Prostate gland (tissue), 2 donors: ENCODE results near the gene KCNH2. TPM values are rescaled to one million over a fixed set of nuclear protein-coding genes. Genes with fewer than 3 reads are reported as not detected.

ENCODE experiments used
- DNase-seq: peaks from one replicate; pipeline ENCODE4 v3.0.0-alpha.2; 2019; ENCODE audit warnings: low spot score
- H3K27ac ChIP-seq, 2 donors: fragments of 200-600 bp; sonication (generic); 2 replicates each; pipeline ENCODE4 v1.5.1; 2017 to 2019
- H3K27me3 ChIP-seq: fragments of 200-600 bp; sonication (generic); replicated peaks from 2 replicates; pipeline ENCODE4 v1.5.1; 2019; ENCODE audit not compliant: insufficient read depth
- H3K36me3 ChIP-seq, 2 donors: fragments of 200-600 bp; sonication (generic); 1 replicate in 1 of 2; 2 replicates in 1 of 2; pipeline versions ENCODE4 v1.5.1 to v1.8.1; 2017 to 2019
- H3K4me1 ChIP-seq: fragments of 200-600 bp; sonication (generic); replicated peaks from 2 replicates; pipeline ENCODE4 v1.5.1; 2019
- H3K4me3 ChIP-seq, 2 donors: fragments of 200-600 bp; sonication (generic); 2 replicates each; pipeline ENCODE4 v1.5.1; 2017 to 2019
- H3K9me3 ChIP-seq: fragments of 200-600 bp; sonication (generic); 2 replicates; pipeline ENCODE4 v1.5.1; 2017
- CTCF ChIP-seq, 4 experiments: fragments of 200-600 bp in 2 of 4; fragments of 450-650 bp in 2 of 4; sonication (generic) in 2 of 4; IDR thresholded peaks; 1 replicate in 3 of 4; 2 replicates in 1 of 4; pipeline ENCODE4 v1.5.1; 2016 to 2019; ENCODE audit warnings: antibody characterized with exemption in 4 of 4, mild to moderate bottlenecking in 2 of 4, moderate library complexity in 2 of 4
- POLR2A ChIP-seq: fragments of 450-650 bp; IDR thresholded peaks from one replicate; pipeline ENCODE4 v1.6.1; 2016; ENCODE audit warnings: antibody characterized with exemption, mild to moderate bottlenecking
- POLR2AphosphoS5 ChIP-seq: sonication (generic); formaldehyde crosslinking; IDR thresholded peaks from one replicate; pipeline ENCODE4 v1.6.1; 2017; ENCODE audit warnings: antibody characterized with exemption
- WGBS: methylation state at CpG from one replicate; pipeline ENCODE4 v1.1.5; 2018; 5-methylcytosine and 5-hydroxymethylcytosine counted together
- intact Hi-C: fragments of 100-400 bp; cut with DNase I; formaldehyde crosslinking; loops from one replicate; pipeline ENCODE4 v1.14.2; 2022
- total RNA-seq, 2 donors: library from RNA; depleted of rRNA; stranded (reverse); fragments of >200 nt; gene quantifications; one replicate each; pipeline ENCODE4 v1.1.0, GENCODE V29; 2016

The KCNH2 gene
- total RNA-seq, 2 donors from 2014 or later: 10.1 to 184 TPM

GRCh38 chr7:150934045-150934766 lies 43.9 kb downstream of the KCNH2 start:
- Histone ChIP-seq H3K36me3 (no peaks in the 10 kb centered on the region), H3K27ac (no peak overlapping the region), H3K27me3 (no peaks in the 10 kb centered on the region), H3K9me3 (no peaks in the 10 kb centered on the region), H3K4me3 (no peak overlapping the region), H3K4me1 (no peaks in the 10 kb centered on the region)
- no peak for DNase-seq
- intact Hi-C loops: no loop called here
- TF ChIP-seq CTCF (IDR thresholded peaks at IDR 0.05) (no peak), POLR2AphosphoS5 (no peak), POLR2A (no peak)
- WGBS: 84% methylated on average over 6 of the region's 6 CpGs

GRCh38 chr7:150931199-150931869 lies 46.8 kb downstream of the KCNH2 start:
- H3K4me3 ChIP-seq: no peak overlapping the region
- no peaks in the 10 kb centered on the region for H3K27me3 ChIP-seq
- H3K36me3 ChIP-seq: no peaks in the 10 kb centered on the region
- no peak for TF ChIP-seq POLR2AphosphoS5
- no peak for TF ChIP-seq CTCF (IDR thresholded peaks at IDR 0.05)
- TF ChIP-seq POLR2A: no peak
- no peak for DNase-seq
- H3K4me1 ChIP-seq: no peaks in the 10 kb centered on the region
- intact Hi-C loops: no loop called here
- H3K27ac ChIP-seq: no peak overlapping the region
- no peaks in the 10 kb centered on the region for H3K9me3 ChIP-seq
- 59% methylated on average over 7 of the region's 7 CpGs for WGBS

GRCh38 chr7:150928541-150928940 lies 49.6 kb downstream of the KCNH2 start:
- no peak for DNase-seq
- Histone ChIP-seq H3K4me3 (no peak overlapping the region), H3K27me3 (no peaks in the 10 kb centered on the region), H3K4me1 (no peaks in the 10 kb centered on the region), H3K9me3 (no peaks in the 10 kb centered on the region), H3K36me3 (no peaks in the 10 kb centered on the region), H3K27ac (no peak overlapping the region)
- intact Hi-C loops: no loop called here
- TF ChIP-seq POLR2AphosphoS5 (no peak), POLR2A (no peak), CTCF (IDR thresholded peaks at IDR 0.05) (no peak)
- 91% methylated on average over 3 of the region's 3 CpGs for WGBS

DNA sequence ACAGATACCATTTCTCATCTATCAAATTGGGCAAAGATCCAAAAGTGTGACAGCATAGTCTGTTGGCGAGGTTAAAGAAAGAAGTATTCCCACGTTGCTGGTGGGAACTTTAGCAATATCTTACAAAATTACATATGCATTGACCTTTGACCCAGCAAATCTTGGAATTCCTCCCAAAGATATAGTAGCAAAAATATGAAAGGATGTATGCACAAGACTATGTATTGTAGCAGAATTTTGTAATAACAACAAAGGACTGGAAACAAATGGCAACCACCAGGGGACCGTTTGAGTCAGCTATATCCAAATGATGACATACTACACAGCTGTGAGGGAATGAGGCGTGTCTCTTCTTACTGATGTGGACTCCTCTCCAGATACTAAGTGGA lies 50.2 kb downstream of the KCNH2 start:
- Histone ChIP-seq H3K27me3 (no peaks in the 10 kb centered on the region), H3K4me3 (no peak overlapping the region), H3K36me3 (no peaks in the 10 kb centered on the region), H3K27ac (no peak overlapping the region), H3K9me3 (no peaks in the 10 kb centered on the region), H3K4me1 (no peaks in the 10 kb centered on the region)
- WGBS: 67% methylated on average over 4 of the region's 4 CpGs
- TF ChIP-seq POLR2A (no peak), POLR2AphosphoS5 (no peak), CTCF (IDR thresholded peaks at IDR 0.05) (no peak)
- intact Hi-C loops: no loop called here
- DNase-seq: no peak
